Nephron progenitor cell (in vitro differentiated cells): Measurements from ENCODE around the gene MAGI1.

Experiments used
- DNase-seq: peaks from one replicate; pipeline ENCODE4 v3.0.0; 2021
- H3K27ac Mint-ChIP-seq: 2 replicates; pipeline ENCODE4 v1.8.0; 2021; ENCODE audit warnings: mild to moderate bottlenecking, moderate library complexity, mixed read lengths
- H3K27me3 Mint-ChIP-seq: 2 replicates; pipeline ENCODE4 v1.8.0; 2021; ENCODE audit warnings: mild to moderate bottlenecking, low read depth, mixed read lengths; ENCODE audit not compliant: poor library complexity
- H3K36me3 Mint-ChIP-seq: 2 replicates; pipeline ENCODE4 v1.8.0; 2021; ENCODE audit warnings: low read depth, mixed read lengths
- H3K4me1 Mint-ChIP-seq: 2 replicates; pipeline ENCODE4 v1.8.0; 2021; ENCODE audit warnings: mixed read lengths
- H3K4me3 Mint-ChIP-seq: 2 replicates; pipeline ENCODE4 v1.8.0; 2021; ENCODE audit warnings: mild to moderate bottlenecking, moderate library complexity, mixed read lengths
- H3K9me3 Mint-ChIP-seq: 2 replicates; pipeline ENCODE4 v1.8.0; 2021; ENCODE audit warnings: mild to moderate bottlenecking, moderate library complexity, mixed read lengths
- CTCF ChIP-seq: fragments of 200-600 bp; sonication (generic); IDR thresholded peaks from 2 replicates; pipeline ENCODE4 v1.5.0; 2021; ENCODE audit warnings: antibody characterized with exemption

MAGI1 gene

GRCh38 chr3:65540666-65541065 lies 498.1 kb downstream of the MAGI1 start:
- H3K4me3 Mint-ChIP-seq, result no peak overlapping the region
- H3K27ac Mint-ChIP-seq, result no peak overlapping the region
- H3K36me3 Mint-ChIP-seq, result peaks cover 22% of the 10 kb centered on the region
- peaks cover 22% of the 10 kb centered on the region for H3K9me3 Mint-ChIP-seq
- peaks cover 3% of the 10 kb centered on the region for H3K4me1 Mint-ChIP-seq
- TF ChIP-seq CTCF, result no peak
- no peak for DNase-seq
- no peaks in the 10 kb centered on the region for H3K27me3 Mint-ChIP-seq

GRCh38 chr3:65539616-65540015 lies 499.1 kb downstream of the MAGI1 start:
- peaks cover 22% of the 10 kb centered on the region for H3K36me3 Mint-ChIP-seq
- no peaks in the 10 kb centered on the region for H3K27me3 Mint-ChIP-seq
- no peak for DNase-seq
- no peak overlapping the region for H3K27ac Mint-ChIP-seq
- H3K4me3 Mint-ChIP-seq, result no peak overlapping the region
- H3K4me1 Mint-ChIP-seq, result peaks cover 3% of the 10 kb centered on the region
- no peak for TF ChIP-seq CTCF
- peaks cover 22% of the 10 kb centered on the region for H3K9me3 Mint-ChIP-seq

GRCh38 chr3:65538101-65538500 lies 500.6 kb downstream of the MAGI1 start:
- no peak for TF ChIP-seq CTCF
- H3K4me3 Mint-ChIP-seq, result no peak overlapping the region
- peaks cover 15% of the 10 kb centered on the region for H3K9me3 Mint-ChIP-seq
- DNase-seq, result no peak
- H3K27ac Mint-ChIP-seq, result no peak overlapping the region
- peaks cover 15% of the 10 kb centered on the region for H3K36me3 Mint-ChIP-seq
- no peaks in the 10 kb centered on the region for H3K27me3 Mint-ChIP-seq
- peaks cover 3% of the 10 kb centered on the region for H3K4me1 Mint-ChIP-seq

GRCh38 chr3:65537109-65537508 lies 501.6 kb downstream of the MAGI1 start:
- no peak overlapping the region for H3K27ac Mint-ChIP-seq
- peaks cover 5% of the 10 kb centered on the region for H3K9me3 Mint-ChIP-seq
- no peaks in the 10 kb centered on the region for H3K27me3 Mint-ChIP-seq
- H3K36me3 Mint-ChIP-seq, result peaks cover 5% of the 10 kb centered on the region
- H3K4me3 Mint-ChIP-seq, result no peak overlapping the region
- no peak for TF ChIP-seq CTCF
- no peak for DNase-seq
- H3K4me1 Mint-ChIP-seq, result peaks cover 3% of the 10 kb centered on the region

- no peak for TF ChIP-seq CTCF
- Mint-ChIP-seq H3K27ac (no peak overlapping the region), H3K9me3 (no peaks in the 10 kb centered on the region), H3K4me3 (no peak overlapping the region), H3K4me1 (no peaks in the 10 kb centered on the region), H3K36me3 (no peaks in the 10 kb centered on the region), H3K27me3 (no peaks in the 10 kb centered on the region)
- DNase-seq, result no peak
Measured at GRCh38 chr3:65535260-65535659, 503.5 kb downstream of the MAGI1 start.

- no peak overlapping the region for H3K4me3 Mint-ChIP-seq
- TF ChIP-seq CTCF, result no peak
- no peak for DNase-seq
- no peaks in the 10 kb centered on the region for H3K36me3 Mint-ChIP-seq
- no peak overlapping the region for H3K27ac Mint-ChIP-seq
- no peaks in the 10 kb centered on the region for H3K27me3 Mint-ChIP-seq
- no peaks in the 10 kb centered on the region for H3K9me3 Mint-ChIP-seq
- no peaks in the 10 kb centered on the region for H3K4me1 Mint-ChIP-seq
Measured at GRCh38 chr3:65534805-65535204, 503.9 kb downstream of the MAGI1 start.
